Measurements from ENCODE around the gene RPS19BP1.

DNA sequence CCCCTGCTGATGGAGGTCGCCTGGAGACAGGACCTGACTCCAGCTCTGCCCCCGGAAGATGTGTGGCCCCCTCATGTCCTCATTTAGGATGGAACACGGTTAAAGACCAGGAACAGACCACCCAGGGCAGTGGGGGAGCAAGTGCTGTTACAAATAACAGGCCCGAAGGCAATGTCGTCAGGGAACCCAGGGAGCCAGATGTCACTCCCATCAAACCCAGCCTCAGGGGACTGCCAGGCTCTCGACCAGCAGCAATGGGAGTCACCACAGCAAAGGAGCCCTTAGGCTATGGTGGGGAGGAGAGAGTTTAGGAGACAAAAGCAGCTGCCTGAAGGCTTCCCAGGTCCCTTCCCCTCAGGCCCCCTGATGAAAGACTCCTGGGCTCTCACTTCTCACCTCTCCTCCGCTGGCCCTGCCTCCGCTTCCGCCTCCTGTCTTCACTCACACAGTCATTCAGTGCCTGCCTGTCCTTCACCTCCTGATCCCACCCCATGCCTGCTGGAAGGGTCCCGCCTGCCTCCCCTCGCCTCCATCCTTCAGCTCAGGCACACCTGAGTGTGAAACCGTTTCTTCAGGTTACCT, 4.4 kb downstream of the RPS19BP1 start:
- TF ChIP-seq POLR2AphosphoS5 (IDR thresholded peaks at IDR 0.05; ENCODE audit: low read depth, low read length) (peak; percentile 53; the same call in 1 of the 2 replicates), POLR2A (IDR thresholded peaks at IDR 0.05; ENCODE audit: low read depth, low read length) (no peak), SPI1 (IDR thresholded peaks at IDR 0.05; ENCODE audit: low read depth, low read length) (no peak; the same call in 1 of the 2 replicates), TAF1 (IDR thresholded peaks at IDR 0.05; ENCODE audit: low read depth, low read length) (no peak), POU2F2 (IDR thresholded peaks at IDR 0.05; ENCODE audit: low read depth, low read length) (no peak), PAX5 (IDR thresholded peaks at IDR 0.05; ENCODE audit: insufficient read depth, low read length, severe bottlenecking) (no peak)

Measured in GM12891 (cell line).